PFSK-1 (cell line): ENCODE results near the gene HOXA2.

Source experiments
- FOXP2 ChIP-seq: optimal IDR thresholded peaks from 2 replicates; pipeline ENCODE3; 2011; ENCODE audit warnings: borderline replicate concordance, control low read depth, inconsistent platforms; ENCODE audit not compliant: insufficient read depth; ENCODE audit errors: extremely low read length, extremely low read depth
- POLR2AphosphoS5 ChIP-seq: IDR thresholded peaks from 2 replicates; pipeline ENCODE4 v1.6.1; 2012; ENCODE audit warnings: low read depth, mild to moderate bottlenecking, control low read depth, low read length, moderate library complexity
- REST ChIP-seq, 2 experiments: IDR thresholded peaks; 2 replicates each; pipeline versions ENCODE4 v1.6.1 to v1.8.0; 2011 to 2012; ENCODE audit warnings: low read depth in 2 of 2, low read length in 2 of 2, control low read depth in 1 of 2, inconsistent platforms in 1 of 2, mild to moderate bottlenecking in 1 of 2, moderate library complexity in 1 of 2; ENCODE audit not compliant: insufficient read depth in 1 of 2
- SIN3A ChIP-seq: IDR thresholded peaks from 2 replicates; pipeline ENCODE4 v1.6.1; 2012; ENCODE audit warnings: mild to moderate bottlenecking, low read length, moderate library complexity, borderline replicate concordance; ENCODE audit not compliant: insufficient read depth
- TAF1 ChIP-seq: IDR thresholded peaks from 2 replicates; pipeline ENCODE4 v1.6.1; 2012; ENCODE audit warnings: low read length, control low read depth, borderline replicate concordance; ENCODE audit not compliant: insufficient read depth

The HOXA2 gene

GRCh38 chr7:27103489-27104226, 1.2 kb upstream of the HOXA2 start:
- TF ChIP-seq TAF1 (no peak), SIN3A (no peak), FOXP2 (no peak)

- TF ChIP-seq SIN3A (no peak), POLR2AphosphoS5 (no peak), REST (IDR thresholded peaks at IDR 0.05; ENCODE audit: insufficient read depth in 1 of 2, low read depth in 2 of 2, low read length in 2 of 2) (no peak), TAF1 (no peak), FOXP2 (no peak)
These were observed 414 bp downstream of the HOXA2 start for GRCh38 chr7:27101957-27102580.

- no peak for TF ChIP-seq POLR2AphosphoS5
- TF ChIP-seq TAF1, result no peak
- no peak for TF ChIP-seq REST (IDR thresholded peaks at IDR 0.05; ENCODE audit: insufficient read depth in 1 of 2, low read depth in 2 of 2, low read length in 2 of 2)
- TF ChIP-seq SIN3A, result no peak
- TF ChIP-seq FOXP2, result no peak
These were observed 1.1 kb downstream of the HOXA2 start for GRCh38 chr7:27101171-27101956.

- TF ChIP-seq FOXP2 (no peak), TAF1 (no peak), POLR2AphosphoS5 (no peak)
These were observed 1.8 kb downstream of the HOXA2 start for GRCh38 chr7:27100694-27101170.

GRCh38 chr7:27099453-27100370, 2.8 kb downstream of the HOXA2 start:
- TF ChIP-seq FOXP2 (no peak), POLR2AphosphoS5 (no peak), TAF1 (no peak), SIN3A (no peak), REST (IDR thresholded peaks at IDR 0.05; ENCODE audit: insufficient read depth in 1 of 2, low read depth in 2 of 2, low read length in 2 of 2) (no peak)
